NCI-H82 treated with DMSO at 0.1 percent for 48 hours (cell line): ENCODE results near the gene NPIPB6.

ENCODE experiments used
- DNase-seq: peaks from one replicate; lab custom pipeline; 2025; ENCODE audit not compliant: unreplicated experiment; lab: John Stamatoyannopoulos, UW

Gene NPIPB6

GRCh38 chr16:28300327-28300726, 63.0 kb downstream of the NPIPB6 start:
- no peak for DNase-seq

- peak; percentile 3 for DNase-seq
Observed at GRCh38 chr16:28298511-28298878, 64.8 kb downstream of the NPIPB6 start.

GRCh38 chr16:28297784-28298510, 65.4 kb downstream of the NPIPB6 start:
- no peak for DNase-seq

- DNase-seq: no peak
Observed at GRCh38 chr16:28297308-28297707, 66.0 kb downstream of the NPIPB6 start.

GRCh38 chr16:28295276-28295675, 68.0 kb downstream of the NPIPB6 start:
- no peak for DNase-seq

- no peak for DNase-seq
Observed at GRCh38 chr16:28294201-28294600, 69.1 kb downstream of the NPIPB6 start.

GRCh38 chr16:28293601-28293960, 69.7 kb downstream of the NPIPB6 start:
- DNase-seq: no peak

GRCh38 chr16:28292731-28293600, 70.3 kb downstream of the NPIPB6 start:
- no peak for DNase-seq
